Kidney (tissue), 14 donors: ENCODE measurements around the gene DERL3. TPM values are rescaled to one million over a fixed set of nuclear protein-coding genes. Genes with fewer than 3 reads are reported as not detected.

Source experiments
- DNase-seq, 5 donors: peaks; one replicate each; pipeline ENCODE4 v3.0.0-alpha.2; 2013 to 2020
- FAIRE-seq: peaks from 2 replicates; lab custom pipeline; 2012; peaks lifted over from hg19 to GRCh38; lab: Jason Lieb, UNC
- H3K27ac ChIP-seq, 2 donors: one replicate each; pipeline ENCODE4 v1.7.0; 2013; ENCODE audit warnings: low read depth in 2 of 2, low read length in 2 of 2, inconsistent platforms in 1 of 2
- H3K27me3 ChIP-seq: one replicate; pipeline ENCODE4 v1.7.1; 2013; ENCODE audit warnings: low read length, inconsistent platforms; ENCODE audit not compliant: control insufficient read depth, insufficient read depth
- H3K36me3 ChIP-seq, 3 donors: one replicate each; pipeline versions ENCODE4 v1.7.0 to v1.7.1; 2013; ENCODE audit warnings: low read length in 3 of 3, control low read depth in 1 of 3, inconsistent platforms in 1 of 3; ENCODE audit not compliant: insufficient read depth in 3 of 3, control insufficient read depth in 2 of 3
- H3K4me1 ChIP-seq, 3 donors: one replicate each; pipeline versions ENCODE4 v1.7.0 to v1.7.1; 2013; ENCODE audit warnings: low read length in 3 of 3, inconsistent platforms in 1 of 3, low read depth in 1 of 3; ENCODE audit not compliant: control insufficient read depth in 2 of 3, insufficient read depth in 2 of 3
- H3K4me3 ChIP-seq, 3 donors: one replicate each; pipeline versions ENCODE4 v1.7.0 to v1.8.1; 2013; ENCODE audit warnings: low read length in 3 of 3, control low read depth in 1 of 3, inconsistent platforms in 1 of 3
- H3K9ac ChIP-seq, 3 donors: one replicate each; pipeline versions ENCODE4 v1.7.0 to v1.7.1; 2013; ENCODE audit warnings: low read length in 3 of 3, control low read depth in 1 of 3, inconsistent platforms in 1 of 3
- H3K9me3 ChIP-seq, 3 donors: one replicate each; pipeline versions ENCODE4 v1.7.0 to v1.7.1; 2013; ENCODE audit warnings: low read length in 3 of 3, control low read depth in 1 of 3, inconsistent platforms in 1 of 3; ENCODE audit not compliant: control insufficient read depth in 2 of 3, insufficient read depth in 1 of 3
- CTCF ChIP-seq: IDR thresholded peaks from 3 replicates; pipeline ENCODE4 v1.5.1; 2012; ENCODE audit warnings: mild to moderate bottlenecking, moderate library complexity, borderline replicate concordance; ENCODE audit not compliant: insufficient read depth; ENCODE audit errors: extremely low read depth
- intact Hi-C: fragments of 100-400 bp; cut with DNase I; formaldehyde crosslinking; loops from one replicate; pipeline ENCODE4 v1.11.1; 2022
- polyA plus RNA-seq: library from polyadenylated mRNA; stranded (reverse); fragments of 350-450 nt; fragmentation: Illumina TruSeq; extraction: RNeasy Lipid Tissue Mini Kit (QIAGEN cat#74804); gene quantifications from one replicate; pipeline ENCODE4 v1.2.3, GENCODE V29; 2014; ENCODE audit warnings: low read depth, low replicate concordance; ENCODE audit not compliant: insufficient read depth
- total RNA-seq: library from RNA; stranded (reverse); fragmentation: NEBNext Ultra II Directional; extraction: Animal tissue kit (Norgen Biotek cat#: 25700); gene quantifications from one replicate; pipeline ENCODE4 v1.2.1, GENCODE V29; 2021
- donor health status: control.
- donor health status: control.
- donor health status: control.
- donor health status: control.
- donor health status: control.
- donor health status: DM: yes; HTN: yes; CAD: no.
- donor health status: Normal renal cell carcinoma (clear cell type).

DERL3 gene
- total and polyA plus RNA-seq, 2 donors from 2014 or later = 3.1 to 24.7 TPM

GRCh38 chr22:23837911-23838680, 710 bp downstream of the DERL3 start:
- peaks cover 0 to 5% (median 0%) of the 10 kb centered on the region in 3 donors for H3K4me1 ChIP-seq
- intact Hi-C loops = no loop called here

GRCh38 chr22:23837496-23837859, 1.3 kb downstream of the DERL3 start:
- Histone ChIP-seq H3K9me3 (no peaks in the 10 kb centered on the region), H3K4me3 (no peak overlapping the region), H3K9ac (no peak overlapping the region), H3K36me3 (peaks cover 0 to 7% (median 7%) of the 10 kb centered on the region in 3 donors), H3K27me3 (no peaks in the 10 kb centered on the region), H3K27ac (no peak overlapping the region), H3K4me1 (peaks cover 0 to 5% (median 0%) of the 10 kb centered on the region in 3 donors)
- no peak for FAIRE-seq
- intact Hi-C loops = no loop called here
- peak in 2 of 5 donors; percentile 60 to 74 for DNase-seq
- TF ChIP-seq CTCF = no peak

More at GRCh38 chr22:23837911-23838680, 710 bp downstream of the DERL3 start:
- Histone ChIP-seq H3K36me3 (peaks cover 0 to 7% (median 7%) of the 10 kb centered on the region in 3 donors), H3K9me3 (no peaks in the 10 kb centered on the region), H3K27ac (no peak overlapping the region), H3K27me3 (no peaks in the 10 kb centered on the region), H3K9ac (no peak overlapping the region), H3K4me3 (no peak overlapping the region)
- FAIRE-seq = no peak
- peak in 1 of 5 donors; percentile 60 for DNase-seq
- no peak for TF ChIP-seq CTCF

- Histone ChIP-seq H3K27me3 (no peaks in the 10 kb centered on the region), H3K4me1 (peaks cover 0 to 5% (median 0%) of the 10 kb centered on the region in 3 donors), H3K27ac (no peak overlapping the region), H3K4me3 (no peak overlapping the region), H3K9me3 (no peaks in the 10 kb centered on the region), H3K36me3 (peaks cover 0 to 8% (median 7%) of the 10 kb centered on the region in 3 donors), H3K9ac (no peak overlapping the region)
- TF ChIP-seq CTCF = no peak
- intact Hi-C loops = no loop called here
- DNase-seq = peak in 1 of 5 donors; percentile 65
- no peak for FAIRE-seq
Measured at GRCh38 chr22:23836692-23837495, 1.9 kb downstream of the DERL3 start.
